GM19468 (cell line): ENCODE measurements around the gene TKT.

ENCODE experiments used
- ATAC-seq: cut with Tn5 transposase; IDR thresholded peaks from one replicate; pipeline ENCODE4 v1.9.1; 2021; ENCODE audit warnings: mild to moderate bottlenecking, moderate library complexity, moderate number of reproducible peaks; ENCODE audit not compliant: unreplicated experiment; ENCODE audit errors: extremely low read depth

The TKT gene

DNA sequence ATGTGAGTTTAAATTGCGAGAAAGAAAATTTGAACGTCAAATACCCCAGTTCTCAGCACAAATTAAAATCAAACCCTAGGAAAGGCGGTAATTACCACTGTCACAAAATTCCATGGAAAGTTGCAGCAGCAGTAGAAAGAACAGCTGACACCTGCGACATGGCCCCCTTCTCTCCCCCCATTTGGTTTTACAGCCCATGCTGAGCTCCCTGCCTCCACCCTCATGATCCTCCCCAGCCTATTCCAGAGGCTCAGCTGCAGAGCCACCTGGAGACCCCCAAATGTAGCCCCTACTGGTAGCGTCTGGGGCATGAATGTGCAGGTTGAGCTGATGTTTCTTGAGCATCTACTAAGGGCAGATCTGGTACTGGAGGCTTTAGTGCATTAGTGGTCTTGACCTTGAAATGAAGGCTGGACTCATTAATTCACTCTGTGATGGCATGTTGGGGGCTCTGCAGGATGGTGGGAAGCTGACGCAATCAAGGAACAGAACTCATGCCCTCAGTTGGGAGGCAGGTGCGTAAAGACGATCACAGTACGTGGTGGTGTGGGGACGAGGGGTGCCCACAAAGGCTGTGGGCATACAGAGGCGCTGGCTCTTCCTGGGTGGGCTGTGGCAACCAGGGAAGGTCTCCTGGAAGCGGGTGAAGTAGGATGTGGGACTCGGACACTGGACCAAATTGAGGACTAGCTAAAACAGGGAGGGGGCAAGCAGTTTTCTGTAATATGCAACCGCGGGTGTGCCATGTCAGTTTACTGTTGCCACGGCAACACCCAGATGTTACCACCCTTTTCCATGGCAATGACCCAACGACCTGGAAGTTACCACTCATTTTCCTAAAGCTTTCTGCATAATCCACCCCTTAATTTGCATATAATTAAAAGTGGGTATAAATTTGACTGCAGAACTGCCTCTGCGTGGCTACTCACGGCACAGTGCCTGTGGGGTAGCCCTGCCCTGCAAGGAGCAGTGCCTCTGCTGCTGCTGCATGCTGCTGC lies 55.0 kb downstream of the TKT start:
- ATAC-seq, result no peak

DNA sequence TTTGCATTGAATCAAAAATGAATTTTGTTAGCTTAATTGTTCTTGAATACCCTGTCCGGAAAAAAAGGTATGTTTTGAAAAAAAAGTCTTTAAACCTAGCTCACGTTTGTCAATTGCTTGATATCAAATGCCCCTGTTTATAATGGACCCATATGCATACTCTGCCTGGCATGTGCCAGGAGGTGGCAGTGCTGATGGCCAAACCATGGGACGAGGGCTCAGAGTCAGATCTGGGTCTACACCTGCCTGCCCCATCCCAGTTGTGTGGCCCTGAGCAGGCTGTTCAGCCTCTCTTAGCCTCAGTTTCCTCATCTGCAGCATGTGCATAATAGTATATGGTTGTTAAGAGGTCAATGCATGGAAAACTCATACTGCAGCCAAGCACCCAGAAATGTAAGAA lies 56.0 kb downstream of the TKT start:
- ATAC-seq, result no peak

- ATAC-seq, result no peak
These were observed 56.8 kb downstream of the TKT start for GRCh38 chr3:53198996-53199395.

DNA sequence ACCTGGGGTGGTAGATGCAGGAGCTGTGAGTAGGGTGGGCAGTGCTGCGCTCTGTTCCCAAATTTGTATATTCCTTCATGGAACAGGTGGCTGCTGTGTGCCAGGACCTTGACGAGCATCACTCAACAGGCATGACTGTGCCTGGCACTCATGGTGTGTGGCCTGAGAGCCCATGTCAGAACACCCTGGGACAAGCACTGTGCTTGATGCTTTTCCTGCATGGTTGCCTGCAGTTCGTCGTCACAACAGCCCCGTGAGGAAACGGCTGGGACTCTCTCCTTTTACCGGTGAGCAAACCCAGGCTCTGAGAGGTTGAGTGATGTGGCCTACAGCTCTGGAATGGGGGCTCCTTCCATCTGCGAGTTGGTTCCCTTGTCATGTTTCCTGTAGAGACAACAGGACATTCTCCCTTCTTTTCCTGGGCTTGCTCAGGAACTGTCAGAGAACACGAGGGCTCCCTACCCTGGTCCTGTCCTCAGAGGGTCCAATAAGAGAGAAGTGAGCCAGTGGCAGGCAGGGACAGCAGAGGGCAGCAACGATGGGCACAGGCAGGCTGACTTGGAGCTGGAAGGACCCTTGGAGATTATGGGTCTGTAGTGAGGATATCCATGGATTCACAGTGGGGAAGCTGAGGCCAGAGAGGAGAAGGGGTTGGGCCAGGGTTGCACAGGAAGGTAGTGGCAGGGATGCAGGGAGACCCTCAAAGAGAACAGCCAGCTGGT lies 57.4 kb downstream of the TKT start:
- no peak for ATAC-seq

GRCh38 chr3:53196575-53197407 lies 59.0 kb downstream of the TKT start:
- ATAC-seq, result no peak

DNA sequence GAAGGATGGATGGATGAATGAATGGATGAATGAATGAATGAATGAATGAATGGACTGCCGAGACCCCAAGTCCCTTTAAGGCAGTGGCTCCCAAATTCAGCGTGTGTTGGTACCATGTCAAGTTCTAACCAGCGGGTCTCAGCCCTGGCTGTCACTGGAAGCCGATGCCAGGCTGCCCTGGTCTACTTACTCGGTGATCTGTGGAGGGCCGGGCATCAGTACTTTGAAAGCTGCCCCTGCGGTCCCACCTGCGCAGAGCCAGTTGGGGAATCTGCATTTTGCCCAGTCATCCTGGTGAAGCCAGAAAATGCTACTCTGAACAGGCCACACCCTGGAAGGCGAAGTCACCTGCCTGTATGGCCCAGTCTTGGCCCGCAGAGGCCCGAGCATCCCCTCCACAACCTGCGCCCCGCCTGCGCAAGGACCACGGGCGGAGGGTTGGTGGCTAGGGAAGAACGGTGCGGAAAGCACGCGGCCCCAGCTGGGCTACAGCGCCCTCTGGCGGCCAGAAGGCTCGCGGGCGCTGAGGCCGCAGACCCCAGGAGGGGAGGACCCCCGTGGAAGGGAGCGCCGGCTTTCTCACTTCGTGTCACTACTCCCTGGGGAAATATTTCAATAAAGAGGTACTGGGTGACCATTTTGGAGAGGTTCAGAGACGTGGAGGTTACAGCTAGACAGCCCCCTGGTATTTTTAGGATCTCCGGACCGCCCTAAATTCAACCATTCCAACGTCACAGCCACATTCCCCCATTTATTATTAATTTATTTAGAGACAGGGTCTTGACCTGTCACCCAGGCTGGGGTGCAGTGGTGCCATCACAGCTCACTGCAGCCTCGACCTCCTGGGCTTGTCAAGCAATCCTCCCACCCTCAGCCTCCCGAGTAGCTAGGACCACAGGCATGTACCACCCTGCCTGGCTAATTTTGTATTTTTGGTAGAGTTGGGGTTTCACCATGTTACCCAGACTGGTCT lies 59.9 kb downstream of the TKT start:
- ATAC-seq, result no peak

- ATAC-seq, result no peak
These were observed 60.8 kb downstream of the TKT start for GRCh38 chr3:53195066-53195450.

DNA sequence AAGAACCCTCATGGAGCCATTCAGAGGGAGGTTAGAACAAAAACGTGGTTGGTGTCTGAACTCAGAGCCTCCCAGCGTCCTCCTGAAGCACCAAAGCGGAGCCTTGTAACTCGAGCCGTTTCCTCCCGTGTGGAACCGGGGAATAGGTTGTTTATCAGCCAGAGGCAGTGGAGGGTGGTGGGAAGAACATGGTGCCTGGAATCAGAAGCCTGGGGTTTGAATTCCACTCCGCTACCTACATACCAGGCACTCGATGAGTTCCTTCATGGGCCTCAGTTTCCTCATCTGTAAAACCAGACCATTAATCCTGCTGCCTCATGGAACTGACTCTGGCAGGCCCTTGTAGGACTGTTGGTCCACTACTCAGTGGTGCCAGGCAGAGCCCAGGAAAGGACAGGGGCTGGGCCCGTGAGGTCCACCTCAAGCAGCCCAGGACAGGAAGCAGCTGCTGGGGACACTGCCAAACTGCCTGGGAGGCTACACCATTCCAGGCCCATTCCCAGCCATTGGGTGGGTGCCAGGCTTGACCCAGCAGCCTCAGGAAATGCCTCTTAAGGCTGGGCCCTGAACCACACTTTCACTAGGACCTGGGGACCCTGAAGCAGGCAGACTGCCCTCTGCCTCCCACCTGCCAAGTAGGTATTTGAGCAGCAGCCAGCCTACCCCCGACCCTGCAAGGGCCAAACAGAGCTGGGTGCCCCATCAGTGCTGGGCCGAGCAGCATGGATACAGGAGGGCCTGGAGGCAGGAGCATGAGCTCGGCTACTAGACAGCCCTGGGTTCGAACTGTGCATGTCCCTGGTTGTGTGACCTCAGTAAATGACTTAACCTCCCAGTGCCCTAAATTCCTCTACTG lies 61.4 kb downstream of the TKT start:
- ATAC-seq, result no peak

DNA sequence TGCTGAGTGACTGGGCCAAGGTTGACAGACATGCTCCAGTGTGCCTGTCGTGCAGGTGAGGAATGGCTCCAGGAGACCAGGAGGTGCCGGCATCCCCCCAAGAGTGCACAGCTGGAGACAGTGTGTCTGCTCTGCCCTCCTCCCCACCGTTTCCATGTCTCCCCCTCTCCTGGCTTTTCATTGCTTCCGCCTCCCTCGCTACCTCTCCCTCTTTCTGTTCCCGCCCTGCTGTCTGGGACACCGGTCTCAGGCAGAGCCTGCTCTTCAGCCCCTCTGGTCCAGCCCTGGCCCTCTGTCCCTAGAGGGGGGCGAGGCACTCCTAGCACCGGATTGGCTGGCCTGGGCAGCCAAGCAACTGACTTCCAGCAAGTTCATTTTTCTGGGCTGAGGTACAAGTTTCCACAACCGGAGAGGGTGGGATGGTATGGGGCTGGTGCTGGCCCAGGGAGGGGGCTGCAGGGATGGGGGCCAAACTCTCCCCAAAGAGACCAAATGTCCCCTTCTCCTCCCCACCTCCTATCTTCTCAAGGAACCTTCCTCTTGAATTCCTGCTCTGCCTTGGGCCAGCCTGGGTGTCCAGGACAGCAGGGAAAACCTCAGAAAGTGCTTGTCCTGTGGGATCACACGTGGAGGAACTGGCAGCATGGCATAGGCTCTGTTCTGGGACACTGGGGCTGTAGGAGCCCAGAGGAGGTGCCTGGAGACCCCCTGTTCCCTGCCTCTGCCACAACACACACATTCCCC lies 62.2 kb downstream of the TKT start:
- ATAC-seq, result no peak

DNA sequence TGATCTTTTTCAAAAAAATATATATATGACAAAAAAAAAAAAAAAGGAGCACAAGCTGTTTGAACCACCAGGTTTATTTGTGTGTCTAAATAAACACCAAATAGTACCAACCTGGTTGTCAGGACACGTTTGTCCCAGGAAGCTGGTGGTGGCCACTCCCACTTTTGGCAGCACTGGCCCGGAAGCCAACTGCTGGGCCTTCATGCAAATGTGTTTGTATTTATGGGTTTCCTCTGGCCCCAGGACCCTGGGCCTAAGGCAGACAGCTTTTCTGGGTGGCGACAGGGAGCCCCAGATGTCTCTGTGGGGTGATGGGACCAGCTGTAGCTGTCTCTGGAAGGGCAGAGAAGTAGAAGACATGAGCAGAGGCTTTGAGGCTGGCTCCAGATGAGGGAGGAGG lies 63.2 kb downstream of the TKT start:
- ATAC-seq, result no peak

DNA sequence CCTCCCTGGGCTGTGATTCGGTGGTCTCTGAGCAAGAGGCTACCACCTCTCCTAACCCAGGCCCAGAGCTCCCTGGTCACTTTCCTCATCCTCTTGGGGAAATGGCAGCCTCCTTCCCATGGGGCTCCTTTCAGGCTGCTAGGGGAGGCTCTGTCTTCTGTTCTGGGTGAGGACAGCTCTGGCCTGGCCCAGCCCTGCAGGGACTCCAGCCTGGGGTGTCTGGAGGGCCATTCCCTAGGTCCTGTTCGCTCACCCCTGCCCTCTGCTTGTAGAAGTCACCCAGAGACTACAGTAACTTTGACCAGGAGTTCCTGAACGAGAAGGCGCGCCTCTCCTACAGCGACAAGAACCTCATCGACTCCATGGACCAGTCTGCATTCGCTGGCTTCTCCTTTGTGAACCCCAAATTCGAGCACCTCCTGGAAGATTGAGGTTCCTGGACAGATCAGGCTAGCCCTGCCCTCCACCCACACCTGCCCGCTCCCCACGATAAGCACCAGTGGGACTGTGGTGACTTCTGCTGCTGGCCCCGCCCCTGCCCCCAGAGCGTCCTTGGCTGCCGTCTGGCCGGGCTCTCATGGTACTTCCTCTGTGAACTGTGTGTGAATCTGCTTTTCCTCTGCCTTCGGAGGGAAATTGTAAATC lies 63.9 kb downstream of the TKT start:
- no peak for ATAC-seq

DNA sequence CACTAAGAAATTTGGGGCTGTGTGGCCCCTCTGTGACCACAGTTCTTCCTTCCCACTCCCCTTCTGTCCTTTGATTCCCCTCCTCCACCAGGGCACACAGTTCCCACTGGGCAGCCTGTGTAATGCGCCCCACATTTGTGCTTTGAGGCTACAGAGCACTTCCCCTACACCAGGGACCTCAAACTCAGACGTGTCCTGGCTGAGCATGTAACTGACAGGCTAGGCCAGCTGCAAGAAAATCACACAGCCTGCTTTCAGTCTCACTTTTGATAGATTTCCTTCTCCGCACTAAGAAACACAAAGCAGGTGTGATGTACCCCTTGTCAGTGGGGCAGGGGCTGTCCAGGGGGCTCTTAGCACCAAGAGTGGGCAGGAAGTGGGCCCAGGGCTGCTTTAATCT lies 65.2 kb downstream of the TKT start:
- no peak for ATAC-seq

- ATAC-seq, result no peak
These were observed 66.5 kb downstream of the TKT start for GRCh38 chr3:53189276-53189675.

DNA sequence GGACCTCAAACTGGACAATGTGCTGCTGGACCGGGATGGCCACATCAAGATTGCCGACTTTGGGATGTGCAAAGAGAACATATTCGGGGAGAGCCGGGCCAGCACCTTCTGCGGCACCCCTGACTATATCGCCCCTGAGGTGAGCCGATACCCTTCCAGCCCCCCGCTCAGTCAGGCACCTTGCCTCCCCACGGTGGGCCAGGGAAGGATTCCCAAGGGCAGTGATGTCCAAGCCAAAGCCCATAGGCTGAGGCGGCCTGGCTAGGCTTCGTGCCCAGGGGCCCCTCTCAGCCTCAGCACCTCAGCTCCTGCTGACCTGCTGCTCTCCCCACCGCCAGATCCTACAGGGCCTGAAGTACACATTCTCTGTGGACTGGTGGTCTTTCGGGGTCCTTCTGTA lies 67.1 kb downstream of the TKT start:
- ATAC-seq, result no peak

GRCh38 chr3:53188136-53188685 lies 67.6 kb downstream of the TKT start:
- no peak for ATAC-seq

- ATAC-seq, result no peak
These were observed 68.4 kb downstream of the TKT start for GRCh38 chr3:53187430-53187829.

- ATAC-seq, result no peak
These were observed 69.1 kb downstream of the TKT start for GRCh38 chr3:53186726-53187125.
